NCI-H748 treated with DMSO at 0.1 percent for 48 hours (cell line): ENCODE results near the gene XRCC2.

Experiments used
- DNase-seq: peaks from one replicate; lab custom pipeline; 2025; lab: John Stamatoyannopoulos, UW

XRCC2 gene

DNA sequence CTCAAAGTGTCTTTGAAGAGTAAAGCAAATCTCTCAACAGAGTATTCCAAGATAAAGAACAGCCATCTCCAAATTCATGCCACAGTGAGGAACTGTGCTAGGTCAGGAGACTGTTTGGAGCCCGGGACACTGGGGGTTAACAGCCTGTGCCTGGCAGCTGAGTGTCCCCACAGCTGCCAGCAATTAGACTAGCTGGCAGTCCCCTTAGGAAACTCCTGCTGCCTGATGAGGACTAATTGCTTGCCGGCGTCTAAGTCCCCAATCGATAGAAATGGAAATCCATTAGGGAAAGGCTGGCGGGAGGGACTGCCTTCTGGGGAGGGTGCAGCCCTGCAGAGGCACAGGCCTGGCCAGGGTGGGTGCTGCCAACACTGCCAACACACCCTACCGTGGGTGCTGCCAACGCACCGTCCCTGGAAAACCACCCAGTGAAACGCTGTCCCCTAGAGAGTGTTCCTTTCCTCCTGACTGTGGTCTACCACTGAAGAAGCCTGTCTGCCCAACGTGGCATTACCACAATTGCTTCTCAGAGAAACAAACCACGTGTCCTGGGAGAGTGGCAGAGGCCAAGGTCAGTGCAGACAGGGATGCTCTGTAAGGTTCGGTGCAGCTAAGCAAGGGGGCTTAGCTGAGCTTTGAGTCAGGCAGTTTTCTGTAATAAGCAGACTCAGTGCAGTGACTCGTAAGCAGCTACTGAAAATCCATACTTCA lies 60.8 kb downstream of the XRCC2 start:
- peak; percentile 20 for DNase-seq

DNA sequence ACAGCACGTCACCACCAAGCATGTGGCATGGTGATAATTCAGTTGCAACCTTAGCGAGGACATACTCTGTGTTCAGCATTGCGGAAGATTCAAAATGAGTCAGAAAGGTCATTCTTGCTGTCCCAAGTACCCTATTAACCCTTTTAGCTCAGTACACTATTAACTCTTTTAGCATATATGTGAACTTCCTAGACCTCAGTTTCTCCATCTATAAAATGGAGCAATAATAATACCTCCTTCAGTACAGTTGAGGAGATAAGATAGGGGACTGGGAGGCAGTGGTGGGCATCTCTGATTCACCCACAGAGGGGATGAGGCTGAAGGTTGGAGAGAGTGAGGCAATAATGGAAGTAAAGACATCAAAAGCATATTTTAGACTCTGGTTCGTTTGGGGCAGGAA lies 67.3 kb downstream of the XRCC2 start:
- no peak for DNase-seq

DNA sequence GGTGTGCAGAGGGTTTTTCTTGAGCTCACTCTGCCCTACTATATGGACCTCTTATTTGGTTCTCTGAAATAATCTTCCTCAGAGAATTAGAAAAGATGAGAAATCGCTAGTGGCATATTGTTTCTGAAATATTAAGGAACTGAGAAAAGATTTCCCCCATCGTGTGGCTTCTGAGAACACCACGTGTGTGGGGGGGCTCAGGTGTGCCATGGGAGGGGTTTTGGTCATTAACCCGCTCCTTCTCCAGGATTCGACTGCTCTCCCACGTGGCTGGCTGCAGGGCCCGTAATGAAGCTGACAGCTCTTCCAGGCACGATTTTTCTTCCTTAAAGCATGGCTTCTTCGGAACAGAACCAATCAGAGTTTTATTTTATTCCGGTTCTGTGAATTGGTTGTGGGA lies 67.7 kb downstream of the XRCC2 start:
- DNase-seq = no peak

DNA sequence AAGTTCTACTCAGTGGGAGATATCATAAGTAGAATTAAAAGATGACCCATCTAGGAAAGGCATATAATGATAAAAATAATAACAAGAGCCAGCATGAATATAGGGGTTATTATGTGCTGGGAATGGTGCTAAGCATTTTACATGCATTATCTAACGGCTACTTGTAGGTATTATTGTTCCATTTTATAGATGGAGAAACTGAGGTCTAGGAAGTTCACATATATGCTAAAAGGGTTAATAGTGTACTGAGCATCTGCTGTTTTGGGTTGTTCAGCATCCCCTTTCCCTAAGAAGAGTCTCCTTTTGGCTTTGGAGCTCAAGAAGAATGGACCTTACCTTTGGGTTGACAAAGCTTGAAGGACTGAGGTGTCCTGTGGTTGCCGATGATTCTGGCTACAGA lies 68.9 kb downstream of the XRCC2 start:
- DNase-seq = no peak

DNA sequence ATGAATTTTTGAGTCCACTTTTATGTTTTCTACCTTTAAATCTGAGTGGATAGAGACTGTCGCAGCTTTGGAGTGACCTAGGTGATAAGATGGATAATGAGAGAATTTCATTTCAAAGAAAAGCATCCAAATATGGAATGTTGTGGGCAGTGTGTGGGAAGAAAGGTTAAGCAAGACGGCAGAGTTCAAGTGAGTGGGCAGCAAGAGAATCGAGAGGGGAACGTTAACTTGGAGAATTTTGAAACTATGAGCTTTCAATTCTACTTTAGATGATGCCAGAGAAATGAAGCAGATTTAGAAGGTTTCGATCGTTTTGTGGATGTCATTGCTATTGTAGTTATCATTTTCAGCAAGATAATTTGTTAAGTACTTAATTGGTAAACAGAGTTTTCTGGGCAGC lies 73.0 kb downstream of the XRCC2 start:
- DNase-seq = no peak

DNA sequence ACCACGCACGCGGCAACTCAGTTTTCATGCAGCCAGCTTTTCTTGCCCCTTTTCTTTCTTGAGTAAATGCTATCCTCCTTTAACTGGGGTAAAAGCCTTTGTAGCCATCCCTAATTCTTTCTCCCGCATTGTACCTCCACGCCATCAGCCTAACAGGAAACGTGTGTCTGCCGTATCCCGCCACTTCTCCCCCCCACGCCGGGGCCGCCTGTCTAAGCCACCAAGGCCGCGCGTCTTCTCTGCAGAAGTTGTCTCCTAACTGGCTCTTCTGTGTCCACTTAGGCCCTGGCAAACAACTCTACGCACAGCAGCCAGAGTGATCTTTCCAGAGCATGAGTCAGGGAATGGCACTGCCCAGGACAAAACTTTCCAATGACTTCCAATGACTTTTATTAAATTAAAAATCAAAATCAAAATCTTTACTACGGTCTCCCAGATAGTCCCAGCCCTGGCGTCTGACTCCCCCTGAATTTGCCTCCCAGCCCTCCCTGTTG lies 74.6 kb downstream of the XRCC2 start:
- no peak for DNase-seq

DNA sequence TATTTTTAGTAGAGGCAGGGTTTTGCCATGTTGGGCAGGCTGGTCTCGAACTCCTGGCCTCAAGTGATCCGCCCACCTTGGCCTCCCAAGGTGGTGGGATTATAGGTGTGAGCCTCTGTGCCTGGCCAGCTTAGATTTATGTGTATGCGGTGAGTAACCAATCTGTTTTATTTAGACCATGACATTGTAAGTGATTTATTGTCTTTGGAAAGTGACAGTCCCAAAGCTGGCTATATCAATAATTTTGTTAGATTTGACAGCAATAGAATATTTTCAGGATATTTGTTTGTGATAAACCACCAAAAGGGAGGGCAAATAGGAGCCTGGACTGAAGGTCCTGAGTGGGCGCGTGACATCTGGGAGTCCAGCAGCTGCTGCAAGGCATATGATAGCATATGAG lies 75.7 kb downstream of the XRCC2 start:
- DNase-seq = no peak

DNA sequence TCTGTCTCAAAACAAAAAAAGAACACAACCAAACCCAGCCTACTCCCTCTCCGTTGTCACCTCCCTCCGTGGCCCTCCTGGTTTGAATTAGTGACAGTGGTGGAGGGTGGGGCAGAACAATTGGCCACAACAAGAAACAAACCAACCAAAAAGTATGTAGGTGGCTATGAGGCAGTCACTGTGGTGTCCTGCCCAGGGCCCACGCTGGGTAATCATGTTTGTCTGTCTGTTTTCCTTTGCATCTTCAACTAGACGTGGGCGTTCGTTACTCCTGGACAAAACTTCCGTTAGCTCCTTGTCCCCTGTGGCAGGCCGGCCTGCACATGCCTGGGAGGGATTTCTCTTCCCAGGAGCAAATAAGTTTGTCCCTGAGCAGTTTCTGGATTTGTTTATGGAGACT lies 78.4 kb downstream of the XRCC2 start:
- no peak for DNase-seq

DNA sequence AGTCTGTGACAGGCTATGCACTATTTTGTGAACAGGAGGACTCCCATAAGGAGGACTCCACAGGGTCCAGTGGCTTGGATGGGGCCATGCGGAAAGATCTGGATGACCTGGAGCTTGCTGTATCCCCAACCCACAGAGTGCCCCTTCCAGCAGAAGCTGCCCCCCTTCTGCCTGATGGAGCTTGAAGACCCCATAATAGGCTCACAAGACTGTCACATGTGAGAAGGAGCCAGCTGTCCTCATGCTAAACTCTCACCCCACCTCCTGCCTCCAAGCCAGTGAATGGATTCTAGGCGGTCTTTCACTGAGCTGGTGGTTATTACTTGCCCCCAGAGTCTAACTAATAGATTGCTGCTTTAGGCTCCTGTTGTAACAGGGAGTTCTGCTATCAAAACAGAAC lies 79.1 kb downstream of the XRCC2 start:
- DNase-seq = no peak
